B cell (primary cell): ENCODE results near the gene PRKAG2. TPM values are rescaled to one million over a fixed set of nuclear protein-coding genes. Genes with fewer than 3 reads are reported as not detected.

Experiments
- ATAC-seq: fragments of 200-7000 bp; cut with Tn5 transposase; one replicate; pipeline ENCODE4 v1.10.0; 2021; ENCODE audit warnings: low read depth, mild to moderate bottlenecking, moderate number of reproducible peaks, moderate library complexity
- CTCF ChIA-PET: fragments of 350-600 bp; sonication (Branson Sonifier 250); formaldehyde crosslinking; loops from one replicate; lab custom pipeline; 2021; ENCODE audit warnings: antibody characterized with exemption, inconsistent platforms; lab: Charles Lee
- POLR2A ChIA-PET: fragments of 350-600 bp; sonication (Branson Sonifier 250); formaldehyde crosslinking; loops from one replicate; lab custom pipeline; 2021; ENCODE audit warnings: antibody characterized with exemption; lab: Charles Lee
- DNase-seq: peaks from one replicate; pipeline ENCODE4 v3.0.0; 2013
- H2AFZ ChIP-seq: 2 replicates; pipeline ENCODE4 v1.6.1; 2012; ENCODE audit warnings: mild to moderate bottlenecking, low read depth, low read length; ENCODE audit not compliant: insufficient read depth, poor library complexity, severe bottlenecking
- H3K27ac ChIP-seq, 2 donors: 1 replicate in 1 of 2; 2 replicates in 1 of 2; pipeline ENCODE4 v1.5.1; 2012 to 2013; ENCODE audit warnings: low read length in 2 of 2, mild to moderate bottlenecking in 2 of 2, moderate library complexity in 1 of 2
- H3K27me3 ChIP-seq, 4 experiments: fragments of 200-600 bp in 1 of 4; sonication (generic) in 1 of 4; replicated peaks in 1 of 4; 1 replicate in 2 of 4; 2 replicates in 2 of 4; pipeline versions ENCODE4 v1.6.1 to v1.7.0; 2013 to 2016; ENCODE audit warnings: low read length in 3 of 4, mild to moderate bottlenecking in 2 of 4, mixed read lengths in 1 of 4, moderate library complexity in 1 of 4; ENCODE audit not compliant: insufficient read depth in 4 of 4, control insufficient read depth in 3 of 4; ENCODE audit errors: control extremely low read depth in 1 of 4
- H3K36me3 ChIP-seq, 2 experiments: replicated peaks in 1 of 2; 1 replicate in 1 of 2; 2 replicates in 1 of 2; pipeline versions ENCODE4 v1.6.1 to v1.7.1; 2013; ENCODE audit warnings: low read length in 1 of 2; ENCODE audit not compliant: insufficient read depth in 2 of 2, control insufficient read depth in 1 of 2; ENCODE audit errors: control extremely low read depth in 1 of 2, extremely low read depth in 1 of 2
- H3K4me1 ChIP-seq, 2 donors: fragments of 200-600 bp in 1 of 2; sonication (generic) in 1 of 2; 1 replicate in 1 of 2; 2 replicates in 1 of 2; pipeline versions ENCODE4 v1.5.1 to v1.6.1; 2013 to 2017; ENCODE audit warnings: low read length in 2 of 2; ENCODE audit not compliant: control insufficient read depth in 2 of 2, insufficient read depth in 2 of 2
- H3K4me2 ChIP-seq: replicated peaks from 2 replicates; pipeline ENCODE3; 2012; ENCODE audit warnings: mild to moderate bottlenecking, low read depth, low read length; ENCODE audit not compliant: poor library complexity, severe bottlenecking
- H3K4me3 ChIP-seq, 5 experiments: fragments of 200-600 bp in 1 of 5; sonication (generic) in 1 of 5; 1 replicate in 3 of 5; 2 replicates in 2 of 5; pipeline versions ENCODE4 v1.5.1 to v1.7.0; 2011 to 2016; ENCODE audit warnings: low read length in 4 of 5, mild to moderate bottlenecking in 4 of 5, low read depth in 2 of 5, control low read depth in 1 of 5, moderate library complexity in 1 of 5; ENCODE audit not compliant: insufficient read depth in 1 of 5; ENCODE audit errors: control extremely low read depth in 1 of 5, extremely low read depth in 1 of 5
- H3K79me2 ChIP-seq: fragments of 200-600 bp; sonication (generic); one replicate; pipeline ENCODE4 v1.6.0; 2016; ENCODE audit warnings: low read length; ENCODE audit not compliant: control insufficient read depth, insufficient read depth
- H3K9ac ChIP-seq: fragments of 200-600 bp; sonication (generic); 2 replicates; pipeline ENCODE4 v1.6.1; 2017; ENCODE audit warnings: mild to moderate bottlenecking, low read length, moderate library complexity
- H3K9me3 ChIP-seq, 3 donors: one replicate each; pipeline versions ENCODE4 v1.6.1 to v1.7.1; 2013; ENCODE audit warnings: low read length in 2 of 3; ENCODE audit not compliant: control insufficient read depth in 2 of 3, insufficient read depth in 1 of 3; ENCODE audit errors: control extremely low read depth in 1 of 3
- H4K20me1 ChIP-seq: 2 replicates; pipeline ENCODE4 v1.6.0; 2012; ENCODE audit warnings: mild to moderate bottlenecking, low read length; ENCODE audit not compliant: insufficient read depth, control insufficient read depth, poor library complexity, severe bottlenecking
- H3K27ac Mint-ChIP-seq: one replicate; pipeline ENCODE4 v1.8.0; 2021; ENCODE audit warnings: mixed read lengths
- H3K27me3 Mint-ChIP-seq: one replicate; pipeline ENCODE4 v1.8.0; 2021; ENCODE audit warnings: mixed read lengths
- H3K4me1 Mint-ChIP-seq: one replicate; pipeline ENCODE4 v1.8.0; 2021; ENCODE audit warnings: mixed read lengths
- H3K4me3 Mint-ChIP-seq: one replicate; pipeline ENCODE4 v1.8.0; 2021; ENCODE audit warnings: mixed read lengths
- H3K9me3 Mint-ChIP-seq: one replicate; pipeline ENCODE4 v1.8.0; 2022; ENCODE audit warnings: mixed read lengths; ENCODE audit not compliant: insufficient read depth
- CTCF ChIP-seq: fragments of 200-600 bp; IDR thresholded peaks from one replicate; pipeline ENCODE4 v1.8.0; 2022; ENCODE audit warnings: antibody characterized with exemption, mild to moderate bottlenecking
- EZH2 ChIP-seq: IDR thresholded peaks from 2 replicates; pipeline ENCODE4 v1.6.1; 2012; ENCODE audit warnings: borderline replicate concordance, low read depth, mild to moderate bottlenecking, moderate library complexity, low read length; ENCODE audit not compliant: insufficient read depth, poor library complexity, severe bottlenecking
- WGBS: methylation state at CpG from one replicate; pipeline ENCODE4 v1.1.5; 2013; ENCODE audit warnings: missing lambda C conversion rate; ENCODE audit not compliant: insufficient coverage; 5-methylcytosine and 5-hydroxymethylcytosine counted together
- intact Hi-C: fragments of 100-400 bp; cut with micrococcal nuclease; formaldehyde crosslinking; loops from one replicate; pipeline ENCODE4 v1.10.0; 2022
- polyA plus RNA-seq: library from polyadenylated mRNA; depleted of rRNA; stranded (reverse); fragments of >200 nt; gene quantifications from 2 replicates; pipeline ENCODE4 v1.2.3, GENCODE V29; 2012
- total RNA-seq, 2 donors: library from RNA; stranded (reverse); fragments of 120-200 nt in 1 of 2; gene quantifications; 1 replicate in 1 of 2; 2 replicates in 1 of 2; pipeline versions ENCODE4 v1.2.3 to v1.2.4, GENCODE V29; 2013 to 2022

The PRKAG2 gene
- total and polyA plus RNA-seq, 2 donors (not counting 1 experiment from before 2014, with no cell fraction given) = 22.1 to 56.3 TPM

DNA sequence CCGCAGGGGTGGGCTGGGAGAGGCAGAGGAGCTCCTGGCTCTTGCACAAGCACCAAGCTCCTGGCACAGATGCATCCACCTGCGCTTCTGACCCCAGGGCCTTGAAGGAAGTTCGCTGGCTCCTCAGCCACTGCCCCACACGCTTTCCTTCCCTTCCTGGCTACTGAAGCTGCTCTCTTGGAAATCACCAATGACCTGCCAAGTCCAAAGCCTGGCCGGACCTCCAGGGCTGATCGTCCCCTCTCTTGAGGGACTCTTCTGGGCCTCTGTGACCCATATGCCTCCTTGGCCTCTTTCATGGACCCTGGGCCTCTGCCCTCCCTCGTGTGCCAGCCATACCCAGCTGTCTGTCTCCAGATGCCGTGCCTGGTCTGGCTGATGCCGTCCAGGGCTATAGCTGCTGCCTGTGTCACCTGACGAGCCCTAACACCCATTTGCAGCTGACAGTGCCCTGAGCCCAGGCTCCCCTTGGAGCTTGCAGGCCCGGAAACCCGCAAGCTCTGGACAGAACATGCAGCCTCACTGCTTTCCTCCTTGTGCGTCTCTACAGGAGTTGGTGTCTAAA is 113.4 kb downstream of the PRKAG2 start:
- peaks cover 3% of the 10 kb centered on the region for H3K9me3 Mint-ChIP-seq
- H3K4me3 ChIP-seq = no peak overlapping the region
- H3K27me3 Mint-ChIP-seq = no peaks in the 10 kb centered on the region
- no peak overlapping the region for H3K4me3 Mint-ChIP-seq
- TF ChIP-seq EZH2 = no peak
- no peak for TF ChIP-seq CTCF
- no peaks in the 10 kb centered on the region for H3K79me2 ChIP-seq
- H3K4me2 ChIP-seq = no peak overlapping the region
- CTCF ChIA-PET = interaction anchor here (0.9 to 1.8 kb wide), 3 partner anchors 19 to 395 kb away, joined by 3 to 7 read pairs (median 5); no protein-coding TSS in a partner anchor
- H3K27ac ChIP-seq = no peak overlapping the region
- no peak for DNase-seq
- H3K27me3 ChIP-seq = no peaks in the 10 kb centered on the region
- H2AFZ ChIP-seq = no peak overlapping the region
- intact Hi-C loops = no loop called here
- H3K4me1 Mint-ChIP-seq = peaks cover 8% of the 10 kb centered on the region
- peaks cover 0 to 9% (median 0%) of the 10 kb centered on the region in 3 donors for H3K9me3 ChIP-seq
- peaks cover 27% of the 10 kb centered on the region for H4K20me1 ChIP-seq
- ATAC-seq = no peak
- H3K4me1 ChIP-seq = no peaks in the 10 kb centered on the region
- H3K9ac ChIP-seq = no peak overlapping the region
- POLR2A ChIA-PET = no interaction called here
- 95% methylated on average over 13 of the region's 13 CpGs for whole genome bisulfite sequencing
- H3K36me3 ChIP-seq = peaks cover 0 to 6% of the 10 kb centered on the region in 2 experiments
- H3K27ac Mint-ChIP-seq = no peak overlapping the region

DNA sequence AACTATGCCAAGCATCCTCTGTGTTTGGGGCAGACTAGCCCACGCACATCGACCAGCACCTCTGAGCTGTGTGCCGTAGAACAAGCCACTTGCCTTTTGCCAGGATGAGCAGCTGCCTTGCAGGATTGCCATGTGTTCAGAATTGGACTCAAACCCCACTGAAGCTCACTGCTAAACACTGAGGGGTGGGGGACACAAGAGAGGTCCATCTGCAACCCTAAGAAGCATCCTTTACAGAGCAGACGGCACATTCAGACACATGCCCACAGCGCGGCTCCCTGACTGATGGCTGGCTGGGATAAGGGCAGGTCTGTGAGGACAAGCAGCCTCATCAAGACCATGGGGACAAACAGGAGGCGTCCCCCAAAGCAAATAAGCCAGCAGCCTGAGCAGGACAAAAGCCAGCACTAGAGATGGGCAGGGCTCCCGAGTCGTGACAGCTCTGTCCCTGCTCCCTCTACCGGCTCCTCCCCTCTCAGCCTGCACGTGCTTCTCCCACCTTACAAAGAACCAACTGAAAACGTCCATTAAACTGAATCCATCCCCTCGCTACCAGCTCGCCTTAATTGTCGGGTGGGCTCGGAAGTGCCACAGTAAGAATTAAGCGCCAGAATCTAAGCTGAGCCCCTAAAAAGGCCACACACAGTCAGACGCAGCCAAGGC is 114.2 kb downstream of the PRKAG2 start:
- peaks cover 29% of the 10 kb centered on the region for H4K20me1 ChIP-seq
- H2AFZ ChIP-seq = no peak overlapping the region
- WGBS = 95% methylated on average over 18 of the region's 18 CpGs
- DNase-seq (no peak), ATAC-seq (no peak)
- no peak overlapping the region for H3K27ac ChIP-seq
- H3K9ac ChIP-seq = no peak overlapping the region
- intact Hi-C loops = no loop called here
- peaks cover 0 to 6% of the 10 kb centered on the region in 2 experiments for H3K36me3 ChIP-seq
- Mint-ChIP-seq H3K27ac (no peak overlapping the region), H3K4me3 (no peak overlapping the region), H3K9me3 (peaks cover 3% of the 10 kb centered on the region), H3K27me3 (no peaks in the 10 kb centered on the region), H3K4me1 (peaks cover 8% of the 10 kb centered on the region)
- TF ChIP-seq CTCF (no peak), EZH2 (no peak)
- no peak overlapping the region for H3K4me2 ChIP-seq
- no peaks in the 10 kb centered on the region for H3K27me3 ChIP-seq
- H3K79me2 ChIP-seq = no peaks in the 10 kb centered on the region
- H3K9me3 ChIP-seq = peaks cover 0 to 9% (median 0%) of the 10 kb centered on the region in 3 donors
- ChIA-PET POLR2A (no interaction called here), CTCF (interaction anchor here (0.9 to 1.8 kb wide), 4 partner anchors 20 to 447 kb away, joined by 3 to 7 read pairs (median 4); no protein-coding TSS in a partner anchor)
- no peak overlapping the region for H3K4me3 ChIP-seq
- H3K4me1 ChIP-seq = no peaks in the 10 kb centered on the region
